ENCODE results near the gene ELF4. TPM values are rescaled to one million over a fixed set of nuclear protein-coding genes. Genes with fewer than 3 reads are reported as not detected.

The ELF4 gene
- total RNA-seq, 1 donor from 2014 or later: 33.6 TPM

Other genes with a start within 250 kb of the ELF4 start
- 46.6 and 49.9 TPM in 2 replicates for gene UTP14A, start 204.3 kb downstream of the ELF4 start, total RNA-seq
- 14.9 and 16.2 TPM in 2 replicates for gene BCORL1, start 127.9 kb downstream of the ELF4 start, total RNA-seq
- gene AIFM1, start 55.3 kb upstream of the ELF4 start, total RNA-seq: 48.7 and 51.1 TPM in 2 replicates
- 28.4 and 29.7 TPM in 2 replicates for gene RAB33A, start 61.5 kb upstream of the ELF4 start, total RNA-seq
- 8.9 and 9.2 TPM in 2 replicates for gene ZNF280C, start 158.4 kb upstream of the ELF4 start, total RNA-seq
- 10.5 TPM in 2 replicates for gene SLC25A14, start 229.4 kb upstream of the ELF4 start, total RNA-seq